Frontal cortex (tissue), 4 donors: Measurements from ENCODE around the gene ELK4. TPM values are rescaled to one million over a fixed set of nuclear protein-coding genes. Genes with fewer than 3 reads are reported as not detected.

Experiments used
- DNase-seq, 2 donors: peaks; one replicate each; pipeline ENCODE4 v3.0.0; 2012; ENCODE audit warnings: low spot score in 2 of 2
- FAIRE-seq: peaks from 2 replicates; lab custom pipeline; 2012; peaks lifted over from hg19 to GRCh38; lab: Jason Lieb, UNC
- total RNA-seq: library from RNA; depleted of rRNA; stranded (reverse); fragments of >200 nt; gene quantifications from one replicate; pipeline ENCODE4 v1.2.3, GENCODE V29; 2014
- donor health status: control.
- donor health status: control.
- donor health status: control.

ELK4 gene
- total RNA-seq, 1 donor from 2014 or later = 6.9 TPM

GRCh38 chr1:205599669-205600042 lies 32.2 kb downstream of the ELK4 start:
- DNase-seq (no peak), FAIRE-seq (no peak)

GRCh38 chr1:205598841-205599668 lies 32.8 kb downstream of the ELK4 start:
- peak; percentile 22 to 65 for DNase-seq
- no peak for FAIRE-seq

GRCh38 chr1:205597691-205598314 lies 34.0 kb downstream of the ELK4 start:
- DNase-seq = no peak
- no peak for FAIRE-seq

GRCh38 chr1:205596876-205597275 lies 34.9 kb downstream of the ELK4 start:
- FAIRE-seq = no peak

GRCh38 chr1:205595861-205596260 lies 36.0 kb downstream of the ELK4 start:
- FAIRE-seq (no peak), DNase-seq (no peak)

More at GRCh38 chr1:205596876-205597275, 34.9 kb downstream of the ELK4 start:
- no peak for DNase-seq

- no peak for FAIRE-seq
- no peak for DNase-seq
These were observed 36.4 kb downstream of the ELK4 start for GRCh38 chr1:205595435-205595834.

GRCh38 chr1:205594846-205595245 lies 37.0 kb downstream of the ELK4 start:
- no peak for DNase-seq
- no peak for FAIRE-seq

GRCh38 chr1:205593967-205594366 lies 37.8 kb downstream of the ELK4 start:
- FAIRE-seq (no peak), DNase-seq (no peak)

- FAIRE-seq = no peak
These were observed 38.3 kb downstream of the ELK4 start for GRCh38 chr1:205593532-205593931.

GRCh38 chr1:205592443-205593003 lies 39.3 kb downstream of the ELK4 start:
- no peak for DNase-seq
- no peak for FAIRE-seq

More at GRCh38 chr1:205593532-205593931, 38.3 kb downstream of the ELK4 start:
- DNase-seq = no peak

- DNase-seq = peak; percentile 56 to 82
- FAIRE-seq = no peak
These were observed 40.1 kb downstream of the ELK4 start for GRCh38 chr1:205591522-205592351.

- no peak for DNase-seq
- FAIRE-seq = no peak
These were observed 40.9 kb downstream of the ELK4 start for GRCh38 chr1:205590777-205591513.

- no peak for FAIRE-seq
These were observed 41.4 kb downstream of the ELK4 start for GRCh38 chr1:205590457-205590768.

GRCh38 chr1:205589618-205590456 lies 42.0 kb downstream of the ELK4 start:
- DNase-seq (no peak), FAIRE-seq (no peak)

More at GRCh38 chr1:205590457-205590768, 41.4 kb downstream of the ELK4 start:
- DNase-seq = no peak

- DNase-seq = no peak
- FAIRE-seq = no peak
These were observed 42.8 kb downstream of the ELK4 start for GRCh38 chr1:205589046-205589445.

- DNase-seq = no peak
- FAIRE-seq = no peak
These were observed 43.2 kb downstream of the ELK4 start for GRCh38 chr1:205588636-205589035.

- DNase-seq (no peak), FAIRE-seq (no peak)
These were observed 44.2 kb downstream of the ELK4 start for GRCh38 chr1:205587581-205587980.

GRCh38 chr1:205585835-205586785 lies 45.7 kb downstream of the ELK4 start:
- DNase-seq (no peak), FAIRE-seq (no peak)
